Measurements from ENCODE around the gene PKD1L1.
"Not testable (repeated sequence)": the region's sequence is repeated elsewhere in the genome, so short reads cannot be mapped to it uniquely, and the experiment has no call there.

Gene PKD1L1

GRCh38 chr7:47759056-47759706 lies 189.1 kb downstream of the PKD1L1 start:
- DNase-seq: no peak

GRCh38 chr7:47758546-47758945 lies 189.7 kb downstream of the PKD1L1 start:
- DNase-seq: no peak

- no peak for DNase-seq
These were observed 190.3 kb downstream of the PKD1L1 start for GRCh38 chr7:47757921-47758411.

GRCh38 chr7:47756636-47757035 lies 191.6 kb downstream of the PKD1L1 start:
- no peak for DNase-seq

GRCh38 chr7:47755248-47755647 lies 193.0 kb downstream of the PKD1L1 start:
- DNase-seq: no peak

- DNase-seq: not testable (repeated sequence)
These were observed 196.5 kb downstream of the PKD1L1 start for GRCh38 chr7:47751724-47752123.

- DNase-seq: no peak
These were observed 197.2 kb downstream of the PKD1L1 start for GRCh38 chr7:47751043-47751442.

GRCh38 chr7:47748041-47748440 lies 200.2 kb downstream of the PKD1L1 start:
- DNase-seq: no peak

- no peak for DNase-seq
These were observed 201.1 kb downstream of the PKD1L1 start for GRCh38 chr7:47747160-47747559.

- no peak for DNase-seq
These were observed 201.8 kb downstream of the PKD1L1 start for GRCh38 chr7:47746468-47746867.

GRCh38 chr7:47744883-47745282 lies 203.4 kb downstream of the PKD1L1 start:
- no peak for DNase-seq

GRCh38 chr7:47743965-47744591 lies 204.2 kb downstream of the PKD1L1 start:
- no peak for DNase-seq

- DNase-seq: no peak
These were observed 206.3 kb downstream of the PKD1L1 start for GRCh38 chr7:47741984-47742383.

GRCh38 chr7:47739891-47740290 lies 208.4 kb downstream of the PKD1L1 start:
- DNase-seq: no peak

- no peak for DNase-seq
These were observed 208.9 kb downstream of the PKD1L1 start for GRCh38 chr7:47739301-47739875.

GRCh38 chr7:47738563-47739166 lies 209.6 kb downstream of the PKD1L1 start:
- no peak for DNase-seq

- no peak for DNase-seq
These were observed 210.7 kb downstream of the PKD1L1 start for GRCh38 chr7:47737601-47738000.

- no peak for DNase-seq
These were observed 212.6 kb downstream of the PKD1L1 start for GRCh38 chr7:47735431-47736345.

- DNase-seq: no peak
These were observed 213.3 kb downstream of the PKD1L1 start for GRCh38 chr7:47734949-47735291.

- DNase-seq: no peak
These were observed 213.8 kb downstream of the PKD1L1 start for GRCh38 chr7:47734287-47734948.

- no peak for DNase-seq
These were observed 218.1 kb downstream of the PKD1L1 start for GRCh38 chr7:47730142-47730541.

GRCh38 chr7:47726047-47726726 lies 222.1 kb downstream of the PKD1L1 start:
- DNase-seq: no peak

Data from bone marrow (tissue), 2 donors.